ENCODE results near the gene RIPOR3.

Gene RIPOR3

GRCh38 chr20:50610212-50610718 is 81.1 kb downstream of the RIPOR3 start:
- Histone ChIP-seq H3K4me3 (ENCODE audit: extremely low read depth, insufficient read depth, low read length, poor library complexity, severe bottlenecking) (no peak overlapping the region), H3K27ac (ENCODE audit: low read depth, low read length, severe bottlenecking) (no peak overlapping the region), H3K4me1 (ENCODE audit: control insufficient read depth, insufficient read depth, low read length, poor library complexity, severe bottlenecking) (no peaks in the 10 kb centered on the region), H3K36me3 (ENCODE audit: control insufficient read depth, insufficient read depth, low read length) (no peaks in the 10 kb centered on the region), H3K9me3 (ENCODE audit: control insufficient read depth, low read length) (no peaks in the 10 kb centered on the region)
- WGBS, 2 experiments (ENCODE audit: insufficient coverage in 2 of 2): 82 to 84% methylated on average over 3 to 4 of the region's 4 CpGs

GRCh38 chr20:50609438-50609989 is 81.8 kb downstream of the RIPOR3 start:
- no peaks in the 10 kb centered on the region for H3K9me3 ChIP-seq (ENCODE audit: control insufficient read depth, low read length)
- no peak overlapping the region for H3K4me3 ChIP-seq (ENCODE audit: extremely low read depth, insufficient read depth, low read length, poor library complexity, severe bottlenecking)
- H3K27ac ChIP-seq (ENCODE audit: low read depth, low read length, severe bottlenecking): no peak overlapping the region
- no peaks in the 10 kb centered on the region for H3K36me3 ChIP-seq (ENCODE audit: control insufficient read depth, insufficient read depth, low read length)
- no peaks in the 10 kb centered on the region for H3K4me1 ChIP-seq (ENCODE audit: control insufficient read depth, insufficient read depth, low read length, poor library complexity, severe bottlenecking)
- WGBS, 2 experiments (ENCODE audit: insufficient coverage in 2 of 2): 92 to 95% methylated on average over 24 to 28 of the region's 28 CpGs

- Histone ChIP-seq H3K27ac (ENCODE audit: low read depth, low read length, severe bottlenecking) (no peak overlapping the region), H3K4me3 (ENCODE audit: extremely low read depth, insufficient read depth, low read length, poor library complexity, severe bottlenecking) (no peak overlapping the region), H3K9me3 (ENCODE audit: control insufficient read depth, low read length) (no peaks in the 10 kb centered on the region), H3K4me1 (ENCODE audit: control insufficient read depth, insufficient read depth, low read length, poor library complexity, severe bottlenecking) (no peaks in the 10 kb centered on the region), H3K36me3 (ENCODE audit: control insufficient read depth, insufficient read depth, low read length) (no peaks in the 10 kb centered on the region)
- 95 to 97% methylated on average over 10 to 12 of the region's 13 CpGs for WGBS, 2 experiments (ENCODE audit: insufficient coverage in 2 of 2)
Observed at GRCh38 chr20:50608750-50609104, 82.6 kb downstream of the RIPOR3 start.

- Histone ChIP-seq H3K4me1 (ENCODE audit: control insufficient read depth, insufficient read depth, low read length, poor library complexity, severe bottlenecking) (no peaks in the 10 kb centered on the region), H3K36me3 (ENCODE audit: control insufficient read depth, insufficient read depth, low read length) (no peaks in the 10 kb centered on the region), H3K9me3 (ENCODE audit: control insufficient read depth, low read length) (no peaks in the 10 kb centered on the region), H3K27ac (ENCODE audit: low read depth, low read length, severe bottlenecking) (no peak overlapping the region), H3K4me3 (ENCODE audit: extremely low read depth, insufficient read depth, low read length, poor library complexity, severe bottlenecking) (no peak overlapping the region)
- 94 to 95% methylated on average over 19 to 30 of the region's 32 CpGs for WGBS, 2 experiments (ENCODE audit: insufficient coverage in 2 of 2)
Observed at GRCh38 chr20:50607850-50608749, 83.2 kb downstream of the RIPOR3 start.

- H3K27ac ChIP-seq (ENCODE audit: low read depth, low read length, severe bottlenecking): no peak overlapping the region
- 85 to 93% methylated on average over 7 to 9 of the region's 9 CpGs for WGBS, 2 experiments (ENCODE audit: insufficient coverage in 2 of 2)
- no peak overlapping the region for H3K4me3 ChIP-seq (ENCODE audit: extremely low read depth, insufficient read depth, low read length, poor library complexity, severe bottlenecking)
- H3K36me3 ChIP-seq (ENCODE audit: control insufficient read depth, insufficient read depth, low read length): no peaks in the 10 kb centered on the region
- no peaks in the 10 kb centered on the region for H3K9me3 ChIP-seq (ENCODE audit: control insufficient read depth, low read length)
- no peaks in the 10 kb centered on the region for H3K4me1 ChIP-seq (ENCODE audit: control insufficient read depth, insufficient read depth, low read length, poor library complexity, severe bottlenecking)
Observed at GRCh38 chr20:50607436-50607835, 83.9 kb downstream of the RIPOR3 start.

GRCh38 chr20:50605136-50605535 is 86.2 kb downstream of the RIPOR3 start:
- Histone ChIP-seq H3K36me3 (ENCODE audit: control insufficient read depth, insufficient read depth, low read length) (no peaks in the 10 kb centered on the region), H3K4me3 (ENCODE audit: extremely low read depth, insufficient read depth, low read length, poor library complexity, severe bottlenecking) (no peak overlapping the region), H3K9me3 (ENCODE audit: control insufficient read depth, low read length) (no peaks in the 10 kb centered on the region), H3K27ac (ENCODE audit: low read depth, low read length, severe bottlenecking) (no peak overlapping the region), H3K4me1 (ENCODE audit: control insufficient read depth, insufficient read depth, low read length, poor library complexity, severe bottlenecking) (no peaks in the 10 kb centered on the region)
- 90 to 100% methylated on average over 2 to 4 of the region's 5 CpGs for WGBS, 2 experiments (ENCODE audit: insufficient coverage in 2 of 2)

- 94 to 97% methylated on average over 10 to 11 of the region's 12 CpGs for WGBS, 2 experiments (ENCODE audit: insufficient coverage in 2 of 2)
- no peak overlapping the region for H3K27ac ChIP-seq (ENCODE audit: low read depth, low read length, severe bottlenecking)
- no peaks in the 10 kb centered on the region for H3K4me1 ChIP-seq (ENCODE audit: control insufficient read depth, insufficient read depth, low read length, poor library complexity, severe bottlenecking)
- no peaks in the 10 kb centered on the region for H3K9me3 ChIP-seq (ENCODE audit: control insufficient read depth, low read length)
- no peak overlapping the region for H3K4me3 ChIP-seq (ENCODE audit: extremely low read depth, insufficient read depth, low read length, poor library complexity, severe bottlenecking)
- H3K36me3 ChIP-seq (ENCODE audit: control insufficient read depth, insufficient read depth, low read length): no peaks in the 10 kb centered on the region
Observed at GRCh38 chr20:50604451-50604850, 86.9 kb downstream of the RIPOR3 start.

- 93 to 95% methylated on average over 14 to 15 of the region's 15 CpGs for WGBS, 2 experiments (ENCODE audit: insufficient coverage in 2 of 2)
- no peaks in the 10 kb centered on the region for H3K36me3 ChIP-seq (ENCODE audit: control insufficient read depth, insufficient read depth, low read length)
- H3K4me3 ChIP-seq (ENCODE audit: extremely low read depth, insufficient read depth, low read length, poor library complexity, severe bottlenecking): no peak overlapping the region
- H3K9me3 ChIP-seq (ENCODE audit: control insufficient read depth, low read length): no peaks in the 10 kb centered on the region
- H3K27ac ChIP-seq (ENCODE audit: low read depth, low read length, severe bottlenecking): no peak overlapping the region
- no peaks in the 10 kb centered on the region for H3K4me1 ChIP-seq (ENCODE audit: control insufficient read depth, insufficient read depth, low read length, poor library complexity, severe bottlenecking)
Observed at GRCh38 chr20:50602432-50603088, 88.8 kb downstream of the RIPOR3 start.

- 92 to 94% methylated on average over 31 to 33 of the region's 33 CpGs for WGBS, 2 experiments (ENCODE audit: insufficient coverage in 2 of 2)
- no peak overlapping the region for H3K27ac ChIP-seq (ENCODE audit: low read depth, low read length, severe bottlenecking)
- no peak overlapping the region for H3K4me3 ChIP-seq (ENCODE audit: extremely low read depth, insufficient read depth, low read length, poor library complexity, severe bottlenecking)
- H3K9me3 ChIP-seq (ENCODE audit: control insufficient read depth, low read length): no peaks in the 10 kb centered on the region
- H3K36me3 ChIP-seq (ENCODE audit: control insufficient read depth, insufficient read depth, low read length): no peaks in the 10 kb centered on the region
- no peaks in the 10 kb centered on the region for H3K4me1 ChIP-seq (ENCODE audit: control insufficient read depth, insufficient read depth, low read length, poor library complexity, severe bottlenecking)
Observed at GRCh38 chr20:50601511-50602431, 89.6 kb downstream of the RIPOR3 start.

GRCh38 chr20:50600281-50600895 is 91.0 kb downstream of the RIPOR3 start:
- peaks cover 5% of the 10 kb centered on the region for H3K4me1 ChIP-seq (ENCODE audit: control insufficient read depth, insufficient read depth, low read length, poor library complexity, severe bottlenecking)
- no peaks in the 10 kb centered on the region for H3K9me3 ChIP-seq (ENCODE audit: control insufficient read depth, low read length)
- 95 to 97% methylated on average over 10 to 11 of the region's 12 CpGs for WGBS, 2 experiments (ENCODE audit: insufficient coverage in 2 of 2)

More at GRCh38 chr20:50600281-50600895, 91.0 kb downstream of the RIPOR3 start:
- no peaks in the 10 kb centered on the region for H3K36me3 ChIP-seq (ENCODE audit: control insufficient read depth, insufficient read depth, low read length)
- H3K27ac ChIP-seq (ENCODE audit: low read depth, low read length, severe bottlenecking): no peak overlapping the region
- no peak overlapping the region for H3K4me3 ChIP-seq (ENCODE audit: extremely low read depth, insufficient read depth, low read length, poor library complexity, severe bottlenecking)

Data from mesodermal cell (in vitro differentiated cells).